Raji (cell line): ENCODE measurements around the gene NCOA3.

Experiments
- POLR2A ChIP-seq: IDR thresholded peaks from 2 replicates; pipeline ENCODE4 v1.6.1; 2011; ENCODE audit warnings: low read depth, low read length, control low read depth; ENCODE audit not compliant: insufficient read depth

Gene NCOA3

GRCh38 chr20:47466213-47466612, 35.5 kb upstream of the NCOA3 start:
- TF ChIP-seq POLR2A: no peak

DNA sequence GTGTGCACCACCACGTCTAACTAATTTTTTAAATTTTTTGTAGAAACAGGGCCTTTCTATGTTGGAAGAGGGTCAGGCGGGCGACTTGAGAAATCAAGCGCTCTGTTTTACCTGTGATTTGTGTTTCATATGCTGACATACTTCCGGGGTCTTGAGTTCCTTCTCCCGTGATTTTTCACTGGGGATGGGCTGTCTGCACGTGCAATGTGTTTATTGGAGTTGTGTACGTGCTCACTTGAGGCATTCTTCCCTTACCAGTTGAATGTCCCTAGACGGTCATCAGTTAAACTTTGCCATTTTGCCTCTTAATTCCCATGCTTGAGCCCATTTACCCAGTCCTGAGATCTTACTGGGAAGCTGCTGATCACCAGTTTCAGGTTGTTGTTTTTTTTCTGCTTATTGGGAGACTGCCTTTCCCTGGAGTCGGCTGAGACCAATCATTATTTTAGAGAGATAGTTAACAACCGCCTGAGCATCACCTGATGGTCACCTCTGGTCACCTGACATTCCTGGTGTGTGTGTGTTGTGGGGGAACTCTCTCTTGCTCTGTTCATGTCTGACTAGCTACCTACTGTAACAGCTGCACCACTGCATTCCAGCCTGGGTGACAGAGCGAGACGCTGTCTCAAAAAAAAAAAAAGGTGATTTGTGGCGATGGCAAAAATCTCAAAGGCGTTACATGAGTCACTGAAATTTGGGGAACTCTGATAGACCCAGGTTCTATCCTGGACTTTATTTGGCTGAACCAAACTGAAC, 34.8 kb upstream of the NCOA3 start:
- no peak for TF ChIP-seq POLR2A

DNA sequence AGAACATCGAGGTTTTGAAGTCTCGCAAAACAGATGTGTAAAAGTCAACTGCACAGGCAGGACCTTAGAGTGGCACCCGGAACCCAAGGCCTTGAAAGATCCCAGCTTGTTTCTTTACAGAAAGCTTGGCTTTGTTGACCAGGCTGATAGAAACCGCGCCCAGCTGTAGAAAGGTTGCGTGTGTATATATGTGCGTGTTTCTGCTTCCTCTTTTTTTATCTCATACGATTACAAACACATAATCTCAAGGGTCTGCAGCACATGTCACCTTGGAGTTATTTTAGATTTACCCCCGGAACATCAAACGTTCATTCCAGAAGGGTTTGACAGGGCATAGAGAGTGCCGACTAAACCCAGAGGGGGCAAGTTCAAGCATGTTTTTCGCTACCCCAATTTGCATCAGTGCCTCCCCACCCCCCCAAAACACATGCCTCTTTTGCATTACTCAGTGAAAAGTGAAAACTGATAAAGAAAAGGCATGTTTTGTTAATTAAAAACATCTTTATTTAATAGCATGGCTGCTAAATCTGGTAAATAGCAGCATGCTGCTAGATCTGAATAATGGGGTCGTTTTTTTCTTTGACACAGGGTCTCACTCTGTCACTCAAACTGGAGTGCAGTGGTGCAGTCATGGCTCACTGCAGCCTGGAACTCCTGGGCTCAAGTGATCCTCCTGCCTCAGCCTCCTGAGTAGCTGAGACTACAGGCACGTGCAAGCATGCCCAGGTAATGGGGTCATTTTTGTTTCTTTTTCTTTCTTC, 33.2 kb upstream of the NCOA3 start:
- peak; percentile 46 for TF ChIP-seq POLR2A

GRCh38 chr20:47475419-47476044, 26.2 kb upstream of the NCOA3 start:
- no peak for TF ChIP-seq POLR2A

- TF ChIP-seq POLR2A: no peak
Measured at GRCh38 chr20:47476452-47476851, 25.2 kb upstream of the NCOA3 start.

DNA sequence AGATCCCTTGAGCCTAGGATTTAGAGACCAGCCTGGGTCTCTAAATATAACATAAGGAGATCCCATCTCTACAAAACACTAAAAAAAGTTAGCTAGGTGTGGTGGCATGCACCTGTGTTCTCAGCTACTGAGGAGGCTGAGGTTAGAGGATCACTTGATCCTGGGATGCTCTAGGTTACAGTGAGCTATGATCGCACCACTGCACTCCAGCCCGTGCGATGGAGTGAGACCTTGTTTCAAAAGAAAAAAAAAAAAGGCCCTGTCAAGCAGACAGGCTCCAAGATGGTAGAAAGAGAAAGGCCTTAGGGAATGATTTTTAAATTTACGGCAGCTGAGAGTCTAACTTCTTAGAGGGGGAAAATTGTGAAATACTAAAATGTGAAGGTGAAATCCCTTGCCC, 22.6 kb upstream of the NCOA3 start:
- TF ChIP-seq POLR2A: no peak

DNA sequence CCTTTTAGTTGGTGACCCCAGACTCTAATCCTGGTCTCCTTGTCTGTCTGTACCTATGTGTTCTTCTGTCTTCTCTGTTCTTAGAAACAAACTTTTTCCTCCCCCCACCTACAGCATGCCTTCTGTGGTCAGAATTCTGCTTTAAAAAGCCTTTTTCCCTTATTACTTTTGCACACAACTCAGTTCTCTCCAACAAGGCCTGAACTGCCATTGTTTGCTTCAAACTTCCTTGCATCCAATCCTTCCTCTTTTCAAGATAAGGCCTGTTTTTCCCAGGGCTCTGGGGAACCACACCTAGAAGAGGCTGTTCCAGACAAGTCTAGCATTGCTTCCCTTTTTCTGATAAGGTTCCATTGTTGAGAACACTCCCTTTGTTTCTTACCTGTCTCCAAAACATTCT, 22.2 kb upstream of the NCOA3 start:
- no peak for TF ChIP-seq POLR2A

DNA sequence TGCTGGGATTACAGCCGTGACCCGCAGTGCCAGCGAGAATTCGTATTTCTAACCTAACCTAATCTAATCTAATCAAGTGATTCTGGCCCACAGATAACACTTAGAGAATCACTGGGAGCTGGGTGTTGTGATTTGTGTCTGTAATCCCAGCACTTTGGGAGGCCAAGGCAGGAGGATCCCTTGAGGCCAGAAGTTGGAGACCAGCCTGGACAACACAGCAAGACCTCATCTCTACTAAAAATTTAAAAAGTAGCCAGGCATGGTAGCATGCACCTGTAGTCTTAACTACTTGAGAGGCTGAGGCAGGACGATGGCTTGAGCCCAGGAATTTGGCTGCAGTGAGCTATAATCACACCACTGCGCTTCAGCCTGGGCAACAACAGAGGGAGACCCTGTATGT, 21.4 kb upstream of the NCOA3 start:
- TF ChIP-seq POLR2A: no peak

DNA sequence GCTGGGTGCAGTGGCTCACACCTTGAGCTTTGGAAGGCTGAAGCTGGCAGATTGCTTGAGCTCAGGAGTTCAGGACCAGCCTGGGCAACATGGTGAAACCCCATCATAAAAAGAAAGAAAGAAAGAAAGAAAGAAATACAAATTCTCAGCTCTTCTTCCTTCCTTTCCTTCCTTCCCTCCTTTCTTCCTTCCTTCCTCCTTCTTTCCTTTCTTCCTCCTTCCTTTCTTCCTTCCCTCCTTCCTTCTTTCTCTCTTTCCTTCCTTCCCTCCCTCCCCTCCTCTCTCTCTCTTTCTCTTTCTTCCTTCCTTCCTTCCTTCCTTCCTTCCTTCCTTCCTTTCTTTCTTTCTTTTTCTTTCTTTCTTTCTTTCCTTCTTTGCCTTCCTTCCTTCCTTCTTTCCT, 21.0 kb upstream of the NCOA3 start:
- TF ChIP-seq POLR2A: no peak

DNA sequence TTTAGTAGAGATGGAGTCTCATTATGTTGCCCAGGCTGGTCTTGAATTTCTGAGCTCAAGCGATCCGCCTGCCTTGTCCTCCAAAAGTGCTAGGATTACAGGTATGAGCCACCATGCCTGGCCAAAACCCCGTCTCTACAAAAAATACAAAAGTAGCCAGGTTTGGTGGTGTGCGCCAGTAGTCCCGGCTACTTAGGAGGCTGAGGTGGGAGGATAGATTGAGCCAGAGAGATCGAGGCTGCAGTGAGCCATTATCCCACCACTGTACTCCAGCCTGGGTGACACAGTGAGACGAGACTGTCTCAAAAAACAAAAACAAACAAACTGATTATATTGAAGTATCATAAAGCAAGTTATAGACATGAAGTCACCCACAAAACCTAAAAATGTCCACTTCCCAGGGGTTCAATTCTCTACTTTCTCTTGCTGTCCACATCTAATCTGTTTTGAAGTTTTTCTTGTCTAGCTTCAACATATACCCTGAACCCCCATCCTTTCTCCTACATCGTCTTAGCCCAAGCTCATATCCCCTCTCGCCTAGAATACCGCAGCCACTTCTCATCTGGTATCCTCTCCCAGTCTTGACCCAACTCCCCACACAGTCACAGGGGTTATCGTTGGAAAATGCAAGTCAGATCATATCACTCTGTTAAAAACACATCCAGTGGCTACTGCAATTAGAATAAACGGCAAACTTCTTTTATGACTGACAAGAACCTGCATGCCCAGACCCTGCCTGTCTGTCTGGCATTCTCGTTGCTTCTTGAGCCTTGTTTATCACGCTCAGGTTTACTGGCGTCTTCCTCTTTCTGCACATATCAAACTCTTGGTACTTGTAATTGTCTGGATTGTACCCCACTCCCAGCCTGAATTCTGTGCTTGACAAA, 20.1 kb upstream of the NCOA3 start:
- TF ChIP-seq POLR2A: no peak

GRCh38 chr20:47482705-47483104, 19.0 kb upstream of the NCOA3 start:
- no peak for TF ChIP-seq POLR2A

DNA sequence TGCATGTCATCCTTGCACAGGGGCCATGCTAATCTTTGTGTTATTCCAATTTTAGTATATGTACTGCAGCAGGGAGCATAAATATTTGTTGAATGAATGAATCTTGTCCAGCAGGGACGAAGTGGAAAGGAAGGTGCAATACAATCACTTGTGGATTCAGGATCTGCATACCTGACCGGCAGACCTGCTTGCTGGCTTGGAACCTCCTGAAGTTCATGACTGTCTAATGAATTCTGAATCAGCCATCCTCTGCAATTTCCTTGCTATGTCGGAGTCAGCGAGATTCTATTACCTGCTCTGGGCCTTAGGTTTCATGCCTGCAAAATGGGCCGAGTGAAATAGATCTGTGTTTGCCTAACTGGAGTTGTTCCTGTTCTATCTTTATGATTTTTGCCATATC, 17.4 kb upstream of the NCOA3 start:
- no peak for TF ChIP-seq POLR2A

GRCh38 chr20:47487175-47487917, 14.3 kb upstream of the NCOA3 start:
- TF ChIP-seq POLR2A: no peak; the same call in 1 of the 2 replicates

DNA sequence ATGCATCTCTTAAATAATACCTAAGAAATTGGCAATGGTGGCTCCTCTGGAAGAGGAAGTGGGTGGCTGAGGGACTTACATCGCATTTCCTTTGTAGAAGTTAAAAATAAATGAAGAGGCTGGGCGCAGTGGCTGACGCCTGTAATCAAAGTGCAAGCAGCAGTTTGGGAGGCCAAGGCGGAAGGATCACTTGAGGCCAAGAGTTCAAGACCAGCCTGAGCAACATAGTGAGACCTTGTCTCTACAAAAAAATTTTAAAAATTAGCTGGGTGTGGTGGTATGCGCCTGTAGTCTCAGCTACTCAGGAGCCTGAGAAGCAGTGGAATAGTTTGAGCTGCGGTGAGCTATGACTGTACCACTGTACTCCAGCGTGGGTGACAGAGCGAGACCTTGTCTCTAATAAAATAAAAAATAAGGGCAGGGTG, 12.2 kb upstream of the NCOA3 start:
- no peak for TF ChIP-seq POLR2A
